HG03175 (cell line): ENCODE measurements around the gene DMRTC2.

Experiments used
- ATAC-seq: cut with Tn5 transposase; IDR thresholded peaks from one replicate; pipeline ENCODE4 v1.9.1; 2021; ENCODE audit warnings: mild to moderate bottlenecking, moderate library complexity; ENCODE audit not compliant: unreplicated experiment

DMRTC2 gene

DNA sequence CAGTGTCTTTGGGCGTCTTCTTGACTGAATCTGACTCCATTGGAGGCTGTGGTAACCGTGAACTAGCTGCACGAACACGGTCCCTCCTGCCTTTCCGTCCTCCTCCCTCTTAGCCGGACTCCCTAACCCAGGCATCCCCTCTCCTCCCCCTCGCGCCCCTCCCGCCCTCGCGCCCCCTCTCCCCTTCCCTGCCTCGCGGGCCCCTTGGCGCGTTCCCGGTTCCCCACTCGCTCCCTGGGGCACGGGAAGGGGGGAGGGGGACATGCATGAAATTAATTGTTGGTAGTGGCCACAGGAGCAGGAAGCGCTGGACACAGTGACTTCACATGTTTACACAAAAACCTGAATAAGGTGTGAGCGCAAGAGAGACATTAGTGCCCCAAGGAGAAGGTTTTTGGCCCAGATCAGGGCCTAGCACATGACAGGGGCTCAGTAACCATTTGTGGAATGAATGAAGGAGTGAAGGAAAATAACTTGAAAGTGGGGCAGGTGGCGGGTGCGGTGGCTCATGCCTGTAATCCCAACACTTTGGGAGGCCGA, 279 bp downstream of the DMRTC2 start:
- no peak for ATAC-seq

DNA sequence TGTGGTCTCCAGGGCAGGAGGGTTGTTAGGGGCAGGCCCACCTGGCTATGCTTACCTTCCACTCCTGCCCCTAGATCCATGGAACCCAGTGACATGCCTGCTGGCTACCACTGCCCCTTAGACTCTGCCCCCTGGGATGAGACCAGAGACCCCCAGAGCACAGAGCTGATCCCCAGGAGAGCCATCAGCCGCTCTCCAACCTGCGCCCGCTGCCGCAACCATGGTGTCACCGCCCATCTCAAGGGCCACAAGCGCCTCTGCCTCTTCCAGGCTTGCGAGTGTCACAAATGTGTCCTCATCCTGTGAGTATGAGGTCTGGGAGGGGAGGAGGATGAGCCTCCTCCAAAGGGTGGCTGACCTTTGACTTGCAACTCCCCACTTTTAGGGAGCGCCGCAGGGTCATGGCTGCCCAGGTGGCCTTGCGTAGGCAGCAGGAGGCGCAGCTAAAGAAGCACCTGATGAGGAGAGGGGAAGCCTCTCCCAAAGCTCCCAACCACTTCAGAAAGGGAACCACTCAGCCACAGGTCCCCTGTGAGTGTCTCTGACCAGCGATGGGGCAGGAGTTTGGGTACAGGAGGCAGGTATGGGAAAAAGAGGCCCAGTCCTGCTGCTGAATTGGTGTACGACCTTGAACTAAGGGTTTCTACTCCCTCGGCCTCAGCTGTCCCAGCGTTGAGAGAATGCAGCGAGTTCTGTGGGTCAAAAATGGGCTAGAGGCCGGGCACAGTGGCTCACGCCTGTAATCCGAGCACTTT, 2.7 kb downstream of the DMRTC2 start:
- ATAC-seq: no peak

DNA sequence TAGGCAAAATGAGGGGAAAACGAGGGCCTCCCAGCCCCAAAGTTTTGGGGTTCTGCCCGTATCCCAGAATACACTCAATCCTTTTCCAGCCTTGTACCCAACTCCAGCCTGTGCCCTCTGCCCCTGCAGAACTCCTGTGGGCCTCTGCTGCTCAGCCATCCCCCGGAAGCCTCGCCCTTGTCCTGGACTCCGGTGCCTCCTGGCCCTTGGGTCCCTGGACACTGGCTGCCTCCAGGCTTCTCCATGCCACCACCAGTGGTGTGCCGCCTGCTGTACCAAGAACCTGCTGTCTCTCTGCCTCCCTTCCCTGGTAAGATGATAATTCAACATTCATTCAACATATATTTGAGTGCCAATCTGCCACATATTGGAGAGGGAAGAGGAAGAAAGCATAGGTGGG, 3.8 kb downstream of the DMRTC2 start:
- ATAC-seq: no peak

DNA sequence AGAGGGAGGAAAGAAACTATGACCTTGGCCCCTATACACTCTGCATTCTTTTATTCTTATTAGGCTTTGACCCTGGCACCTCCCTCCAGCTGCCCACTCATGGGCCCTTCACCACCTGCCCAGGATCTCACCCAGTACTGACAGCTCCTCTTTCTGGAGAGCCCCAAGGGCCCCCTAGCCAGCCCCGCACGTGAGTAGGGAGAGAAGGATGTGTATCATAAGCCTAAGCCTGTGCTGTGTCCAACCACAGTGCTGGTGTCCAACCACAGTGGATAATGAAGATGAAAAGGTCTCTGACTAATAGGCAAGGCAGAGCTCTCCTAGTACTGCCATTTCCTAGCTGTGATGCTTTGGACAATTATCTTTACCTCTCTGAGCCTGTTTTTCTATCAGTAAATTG, 4.2 kb downstream of the DMRTC2 start:
- no peak for ATAC-seq

DNA sequence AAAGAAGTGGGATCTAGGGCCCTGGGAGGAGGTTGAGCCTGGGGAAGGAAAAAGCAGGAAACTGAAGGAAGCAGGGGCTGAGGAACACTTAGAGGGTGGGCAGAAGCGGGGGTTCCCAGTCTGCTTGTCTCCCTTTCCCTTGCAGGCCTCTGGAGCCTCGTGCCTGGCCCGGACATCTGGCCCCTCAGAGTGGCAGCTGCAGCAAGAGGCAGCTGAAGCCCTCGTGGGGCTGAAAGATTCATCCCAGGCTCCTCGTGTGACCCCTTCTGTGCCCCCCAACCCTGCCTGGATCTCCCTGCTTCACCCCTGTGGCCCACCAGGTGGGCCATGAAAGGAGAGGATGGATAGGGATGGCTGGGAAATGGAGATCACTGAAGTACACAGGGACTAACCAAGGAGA, 5.5 kb downstream of the DMRTC2 start:
- ATAC-seq: no peak

DNA sequence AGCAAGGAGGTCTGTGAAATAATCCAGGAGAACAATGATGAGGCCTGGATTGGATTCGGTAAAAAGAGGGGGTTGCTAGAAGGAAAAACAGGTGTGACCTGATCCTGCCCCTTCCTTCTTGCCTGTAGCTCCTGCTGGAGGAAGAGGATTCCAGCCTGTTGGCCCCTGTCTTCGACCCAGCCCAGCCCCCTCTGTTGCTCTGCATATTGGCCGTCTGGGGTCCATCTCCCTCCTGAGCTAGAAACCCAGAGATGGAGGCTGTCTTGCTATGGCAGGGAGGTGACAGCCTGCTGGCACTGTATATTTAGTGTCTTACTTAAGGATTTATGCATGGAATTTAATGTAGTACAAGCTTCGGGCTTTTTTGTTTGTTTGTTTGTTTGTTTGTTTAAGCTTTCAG, 6.6 kb downstream of the DMRTC2 start:
- no peak for ATAC-seq

DNA sequence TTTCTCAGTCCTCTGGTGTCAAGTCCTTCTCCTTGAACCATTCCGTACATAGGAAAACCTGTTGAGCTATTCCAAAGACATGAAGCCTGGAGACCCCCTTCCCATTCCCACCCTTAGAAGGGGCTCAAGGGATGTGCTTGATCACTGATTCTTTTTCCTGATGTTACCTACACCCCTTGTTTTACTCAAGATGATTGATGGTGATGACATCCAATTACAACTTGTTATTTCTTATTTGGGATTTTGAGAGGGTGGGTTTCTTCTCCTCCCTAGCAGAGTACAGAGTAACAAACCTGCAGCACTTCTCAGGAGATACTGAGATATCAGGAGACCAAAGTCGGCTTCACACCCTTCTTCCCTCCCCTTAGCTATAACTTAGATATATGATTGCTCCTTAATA, 8.5 kb downstream of the DMRTC2 start:
- ATAC-seq: no peak

DNA sequence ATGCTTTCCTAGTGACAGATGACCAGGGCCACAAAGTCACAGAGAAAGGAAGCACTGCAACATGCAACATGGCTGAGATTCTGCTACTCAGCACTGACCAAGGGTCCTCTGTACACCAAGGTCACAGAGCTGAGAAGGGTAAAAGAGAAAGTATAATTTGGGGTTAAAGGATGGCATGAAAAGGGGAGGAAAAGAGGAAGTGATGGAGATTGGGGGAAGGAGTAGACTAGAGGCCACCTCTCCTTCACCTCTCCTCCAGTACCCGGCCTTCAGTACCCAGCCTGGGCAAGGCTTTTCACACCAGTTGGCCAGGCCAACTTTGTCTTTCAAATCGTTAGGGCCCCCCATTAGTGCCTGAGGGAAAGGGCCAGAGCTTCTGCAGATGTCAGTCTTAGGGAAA, 8.9 kb downstream of the DMRTC2 start:
- no peak for ATAC-seq

DNA sequence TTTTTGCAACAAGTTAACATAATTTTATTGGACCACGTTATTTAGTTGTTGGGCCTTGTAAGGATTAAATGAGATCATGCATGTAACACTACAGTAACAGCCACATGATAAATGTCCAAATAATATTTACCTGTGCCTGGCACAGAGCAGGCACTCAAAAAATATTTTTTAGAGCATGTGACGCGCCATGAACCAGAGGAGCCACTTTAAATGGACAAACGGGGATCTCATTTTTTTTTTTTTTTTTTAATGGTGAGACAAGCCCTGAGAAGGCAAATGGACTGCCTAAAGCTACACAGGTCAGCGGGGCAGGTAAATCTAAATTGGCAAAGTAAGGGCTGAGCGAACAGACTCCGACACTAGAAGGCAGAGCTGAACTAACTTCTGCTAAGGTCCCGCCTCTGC, 14.4 kb downstream of the DMRTC2 start:
- no peak for ATAC-seq

DNA sequence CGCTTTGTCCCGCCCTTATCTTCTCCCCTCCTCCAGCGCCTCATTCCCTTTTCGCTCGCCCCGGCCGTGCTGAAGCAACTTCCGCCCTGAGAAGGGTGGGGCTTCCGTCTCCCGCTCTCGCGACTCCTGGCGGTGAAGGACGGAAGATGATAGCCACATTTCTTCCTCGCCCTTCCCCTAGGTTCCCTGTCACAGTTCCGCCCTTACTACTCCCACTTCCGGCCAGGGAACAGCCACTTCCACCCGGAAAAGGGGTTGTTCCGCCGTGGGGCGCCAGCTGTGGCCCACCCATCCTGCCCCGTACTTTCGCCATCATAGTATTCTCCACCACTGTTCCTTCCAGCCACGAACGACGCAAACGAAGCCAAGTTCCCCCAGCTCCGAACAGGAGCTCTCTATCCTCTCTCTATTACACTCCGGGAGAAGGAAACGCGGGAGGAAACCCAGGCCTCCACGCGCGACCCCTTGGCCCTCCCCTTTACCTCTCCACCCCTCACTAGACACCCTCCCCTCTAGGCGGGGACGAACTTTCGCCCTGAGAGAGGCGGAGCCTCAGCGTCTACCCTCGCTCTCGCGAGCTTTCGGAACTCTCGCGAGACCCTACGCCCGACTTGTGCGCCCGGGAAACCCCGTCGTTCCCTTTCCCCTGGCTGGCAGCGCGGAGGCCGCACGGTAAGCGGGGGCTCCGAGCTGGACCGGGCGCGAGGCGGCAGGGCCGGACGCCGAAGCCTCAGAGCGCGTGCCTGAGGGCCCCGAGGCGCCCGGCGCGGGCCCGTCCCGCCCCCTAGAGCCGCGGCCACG, 15.0 kb downstream of the DMRTC2 start, which contains the start of gene RPS19:
TSS of gene RPS19 (plus strand) at position 638 of the 801 bp plus-strand sequence. CDS start 520 bp downstream, outside the sequence.
- ATAC-seq: peak; percentile 78

DNA sequence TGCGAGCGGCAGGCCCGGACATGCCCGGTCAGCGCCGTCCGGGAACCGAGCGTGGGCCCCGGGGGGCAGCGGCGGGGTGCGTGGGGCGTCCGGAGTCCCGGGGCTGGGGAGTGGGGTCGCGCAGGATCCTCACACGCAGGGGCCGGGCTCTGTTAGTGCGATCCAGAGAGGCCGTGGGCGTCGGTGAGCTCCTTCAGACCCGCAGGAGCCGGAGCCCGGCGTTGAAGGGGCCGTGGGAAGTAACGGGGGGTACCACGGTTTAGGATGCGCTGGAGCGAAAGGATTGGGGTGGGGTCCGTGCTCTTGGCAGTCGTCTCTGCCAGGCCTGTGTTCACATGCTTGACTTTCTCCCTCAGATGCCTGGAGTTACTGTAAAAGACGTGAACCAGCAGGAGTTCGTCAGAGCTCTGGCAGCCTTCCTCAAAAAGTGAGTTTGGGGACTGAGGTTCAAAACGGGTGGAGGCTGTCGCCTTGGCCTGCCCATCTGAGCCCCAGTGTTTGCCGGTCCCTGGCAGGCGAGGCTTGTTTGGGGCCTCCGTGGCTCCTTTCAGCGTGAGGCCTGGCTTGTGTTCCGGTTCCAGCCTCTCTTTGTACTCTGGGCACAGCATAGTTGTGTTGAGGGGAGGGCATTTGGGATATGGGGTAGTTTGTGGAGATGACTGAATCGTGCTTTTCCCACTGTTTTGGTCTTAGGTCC, 15.7 kb downstream of the DMRTC2 start:
- peak; percentile 40 for ATAC-seq

DNA sequence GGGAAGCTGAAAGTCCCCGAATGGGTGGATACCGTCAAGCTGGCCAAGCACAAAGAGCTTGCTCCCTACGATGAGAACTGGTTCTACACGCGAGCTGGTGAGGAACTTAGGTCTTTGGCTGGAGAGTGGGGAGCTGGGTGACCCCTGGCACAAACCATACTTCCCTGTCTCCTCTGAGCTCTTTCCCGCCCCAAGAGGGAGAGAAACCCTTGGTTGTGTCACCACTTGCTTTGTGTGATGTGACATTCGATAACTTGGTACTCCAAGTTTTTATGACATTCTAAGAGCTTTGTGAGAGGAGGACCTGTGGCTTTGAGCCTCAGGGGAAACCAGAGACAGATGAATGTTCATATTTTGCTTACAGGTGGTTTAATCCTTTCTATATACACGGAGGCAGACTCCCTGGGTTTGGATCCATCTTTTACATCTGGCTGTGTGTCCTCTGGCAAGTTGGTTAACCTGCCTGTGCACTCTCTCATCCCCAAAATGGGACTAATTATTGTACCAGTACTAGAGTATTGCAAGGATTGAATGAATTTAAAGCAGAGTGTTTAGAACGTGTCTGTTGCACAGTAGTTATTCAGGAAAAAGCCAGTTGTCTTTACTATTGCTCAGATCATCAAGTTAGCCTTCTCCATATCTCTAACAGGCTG, 16.4 kb downstream of the DMRTC2 start:
- ATAC-seq: no peak

DNA sequence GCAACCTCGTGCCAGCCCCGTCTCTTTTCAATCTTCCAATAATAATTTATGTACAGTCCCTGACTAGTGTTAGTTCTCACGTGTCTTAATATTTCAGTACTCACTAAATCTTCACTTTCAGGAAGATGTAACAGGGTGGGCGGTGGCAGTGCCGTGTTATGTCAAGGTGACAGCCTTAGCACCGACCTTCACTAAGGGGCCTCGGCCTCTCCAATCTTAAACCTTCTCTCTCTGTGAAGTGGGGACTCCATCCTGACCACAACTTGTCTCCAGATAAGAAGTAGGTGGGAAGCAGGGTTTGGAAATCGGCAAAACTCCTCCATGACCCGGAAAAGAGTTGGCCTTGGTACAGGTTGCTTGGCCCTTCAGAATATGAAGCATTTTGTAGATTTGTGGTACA, 17.0 kb downstream of the DMRTC2 start:
- ATAC-seq: no peak

DNA sequence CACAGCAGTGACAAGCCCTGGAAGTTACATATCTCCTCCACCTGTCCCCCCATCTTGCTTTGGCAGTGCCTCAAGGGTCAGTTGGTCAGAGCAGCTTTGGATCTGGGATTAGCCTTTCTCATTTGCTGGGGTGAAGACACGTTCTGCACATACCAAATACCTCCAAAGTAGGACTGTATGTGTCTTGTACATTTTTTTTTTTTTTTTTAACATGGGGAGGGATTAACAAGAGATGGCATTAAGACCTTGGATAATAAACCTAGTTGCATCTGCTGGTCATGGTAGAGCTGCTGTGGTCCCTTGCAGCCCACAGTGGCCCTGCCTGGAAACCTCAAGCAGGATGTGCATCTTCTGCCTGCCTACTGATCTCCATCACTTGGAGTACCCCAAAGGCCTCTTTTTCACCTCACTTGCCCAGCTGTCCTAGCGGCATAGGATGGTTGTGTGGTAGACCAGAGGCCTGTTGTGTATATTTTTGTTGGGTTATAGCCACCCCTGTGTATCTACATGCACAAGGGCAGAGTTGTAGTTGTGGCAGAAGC, 17.7 kb downstream of the DMRTC2 start:
- no peak for ATAC-seq

DNA sequence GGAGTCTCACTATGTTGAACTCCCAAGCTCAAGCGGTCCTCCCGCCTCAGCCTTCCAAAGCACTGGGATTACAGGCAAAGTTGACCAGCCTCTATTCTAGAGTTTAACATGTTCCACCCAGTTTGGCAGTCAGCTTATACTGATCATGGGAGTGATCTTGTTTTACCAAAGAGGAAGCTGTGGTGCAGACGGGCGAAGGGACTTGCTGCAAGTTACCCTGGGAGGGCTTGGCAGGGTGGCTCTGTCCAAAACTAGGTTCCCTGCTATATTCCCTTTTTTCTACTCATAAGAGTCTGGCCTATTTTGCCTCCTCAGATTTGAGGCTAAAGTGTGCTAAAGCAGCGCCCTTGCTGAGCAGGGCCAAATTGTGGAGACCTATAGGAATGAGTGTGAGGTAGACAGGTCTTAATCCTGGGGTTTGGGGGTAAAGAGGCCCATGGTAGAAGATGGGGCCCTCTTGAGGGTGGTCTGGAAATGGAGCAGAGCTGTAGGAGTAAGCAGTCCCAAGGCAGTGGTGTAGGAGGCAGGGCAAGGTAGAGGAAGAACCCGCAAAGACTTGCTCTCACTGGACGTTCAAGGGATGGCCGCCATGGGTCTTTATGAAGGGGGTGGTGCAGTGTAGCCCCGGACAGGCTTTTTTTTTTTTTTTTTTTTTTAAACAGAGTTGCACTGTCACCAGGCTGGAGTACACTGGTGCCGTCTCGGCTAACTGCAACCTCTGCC, 18.5 kb downstream of the DMRTC2 start:
- ATAC-seq: no peak

DNA sequence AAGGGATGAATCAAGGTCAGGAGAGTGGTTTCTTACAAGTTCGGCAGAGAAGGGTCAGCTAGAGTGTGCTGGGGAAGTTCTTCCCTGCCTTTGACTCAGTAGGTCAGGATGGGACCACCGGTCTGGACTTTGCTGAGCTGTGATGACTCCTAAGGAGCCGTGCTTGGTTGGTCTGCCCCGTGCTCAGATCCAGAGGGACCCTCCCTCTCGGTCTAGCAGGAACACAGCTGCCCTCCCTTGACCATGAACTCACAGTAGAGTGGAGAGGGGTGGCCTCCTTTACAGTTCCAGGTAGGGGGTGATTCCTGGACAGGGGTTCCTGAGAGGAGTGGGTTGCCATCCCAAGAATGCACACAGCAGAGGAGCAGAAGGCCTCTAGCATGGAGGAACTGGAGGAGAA, 19.5 kb downstream of the DMRTC2 start:
- no peak for ATAC-seq

DNA sequence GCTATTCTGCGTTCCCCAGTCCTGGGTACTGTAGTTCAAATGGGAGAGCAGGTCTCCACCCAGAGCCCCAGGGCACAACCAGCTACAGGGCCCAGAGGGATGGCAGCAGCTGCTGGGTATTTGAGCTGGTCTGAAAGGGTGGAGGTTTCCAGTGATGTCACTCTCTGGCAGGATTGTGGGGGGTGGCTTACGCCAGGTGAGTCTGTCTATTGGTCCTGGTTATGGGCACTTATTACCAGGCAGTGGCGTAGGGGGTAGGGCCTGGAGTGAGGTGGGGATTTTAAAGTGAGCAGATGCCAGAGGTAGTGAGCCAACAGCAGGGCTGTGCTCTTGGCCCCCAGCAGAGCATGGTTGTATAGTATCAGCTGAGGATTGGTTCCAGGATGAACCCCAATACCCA, 21.4 kb downstream of the DMRTC2 start:
- ATAC-seq: no peak

DNA sequence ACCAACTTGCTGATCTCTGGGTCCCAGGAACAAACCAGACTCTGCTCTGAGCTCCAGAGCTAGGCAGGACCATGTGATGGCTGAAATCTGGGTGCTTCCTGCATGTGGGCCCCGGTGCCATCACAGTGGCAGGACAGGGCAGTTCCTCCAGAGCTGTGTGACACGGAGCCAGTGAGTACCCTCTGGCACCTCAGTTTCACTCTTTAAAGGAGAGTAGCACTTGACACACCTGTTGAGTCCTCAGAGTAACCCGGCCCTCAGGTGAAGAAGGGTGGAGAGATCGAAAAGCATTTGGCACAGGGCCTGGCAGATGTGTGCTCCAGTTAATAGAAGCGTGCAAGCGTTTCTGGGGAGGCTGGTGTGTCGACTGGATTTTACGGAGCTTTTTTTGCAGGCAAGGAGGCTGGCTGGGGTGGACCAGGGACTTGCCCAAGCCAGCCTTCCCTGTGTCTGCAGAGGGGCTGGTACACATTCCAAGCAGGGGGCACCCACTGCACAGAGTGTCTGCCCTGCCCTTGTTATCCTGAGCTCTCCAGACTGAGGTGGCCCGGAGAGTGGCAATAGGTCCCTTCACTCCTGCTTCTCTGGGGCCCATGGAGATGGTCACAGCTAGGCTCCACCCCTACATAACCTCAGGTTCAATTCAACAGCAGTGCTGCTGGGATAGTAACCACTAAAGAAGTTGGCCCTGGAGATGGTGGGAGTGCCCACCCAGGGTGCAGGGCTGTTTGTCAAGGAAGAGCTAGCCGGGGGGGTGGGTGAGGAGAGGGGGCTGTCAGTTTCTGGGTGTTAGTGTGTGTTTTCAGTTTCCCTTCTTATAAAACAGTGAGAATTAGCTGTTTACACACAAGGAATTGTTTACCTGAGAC, 23.5 kb downstream of the DMRTC2 start:
- ATAC-seq: no peak

DNA sequence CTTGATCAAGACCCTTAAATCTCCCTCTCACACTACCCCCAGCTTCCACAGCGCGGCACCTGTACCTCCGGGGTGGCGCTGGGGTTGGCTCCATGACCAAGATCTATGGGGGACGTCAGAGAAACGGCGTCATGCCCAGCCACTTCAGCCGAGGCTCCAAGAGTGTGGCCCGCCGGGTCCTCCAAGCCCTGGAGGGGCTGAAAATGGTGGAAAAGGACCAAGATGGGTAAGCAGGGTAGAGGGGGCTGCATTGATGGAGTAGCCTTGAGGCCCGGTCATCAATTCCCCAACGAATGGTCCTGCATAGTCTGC, 24.1 kb downstream of the DMRTC2 start:
- no peak for ATAC-seq
